DOHH2 (cell line): ENCODE measurements around the gene GFER.
A peak's percentile ranks its signal among the peaks of the same experiment; 100 is the strongest.

Experiments
- CTCF ChIP-seq: fragments of 200-600 bp; sonication (generic); IDR thresholded peaks from one replicate; pipeline ENCODE4 v1.5.1; 2014; ENCODE audit warnings: antibody characterized with exemption, mild to moderate bottlenecking, low read depth, low read length; ENCODE audit not compliant: poor library complexity, severe bottlenecking
- EZH2phosphoT487 ChIP-seq: fragments of 200-600 bp; sonication (generic); IDR thresholded peaks from 2 replicates; pipeline ENCODE4 v1.6.1; 2017; ENCODE audit warnings: borderline replicate concordance, mild to moderate bottlenecking, antibody characterized with exemption, low read length, moderate library complexity, mixed read lengths

- TF ChIP-seq CTCF, result peak; percentile 27
- no peak for TF ChIP-seq EZH2phosphoT487
These were observed 20.0 kb upstream of the GFER start for GRCh38 chr16:1963806-1964505.
